ENCODE results near the gene NPHS1.

DNA sequence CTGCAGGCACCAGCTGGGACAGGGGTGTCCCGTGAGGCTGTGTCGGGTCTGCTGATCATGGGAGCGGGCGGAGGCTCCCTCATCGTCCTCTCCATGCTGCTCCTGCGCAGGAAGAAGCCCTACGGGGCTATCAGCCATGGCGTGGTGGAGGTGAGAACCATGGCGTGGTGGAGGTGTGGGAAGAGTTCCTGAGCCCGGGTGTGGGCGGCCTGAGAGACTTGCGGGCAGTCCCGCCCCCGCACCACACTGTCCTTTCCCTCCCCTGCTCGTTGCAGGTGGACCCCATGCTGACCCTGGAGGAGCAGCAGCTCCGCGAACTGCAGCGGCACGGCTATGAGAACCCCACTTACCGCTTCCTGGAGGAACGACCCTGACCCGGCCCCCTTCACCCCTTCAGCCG is 26.8 kb upstream of the NPHS1 start:
- TF ChIP-seq, protein P1, sequence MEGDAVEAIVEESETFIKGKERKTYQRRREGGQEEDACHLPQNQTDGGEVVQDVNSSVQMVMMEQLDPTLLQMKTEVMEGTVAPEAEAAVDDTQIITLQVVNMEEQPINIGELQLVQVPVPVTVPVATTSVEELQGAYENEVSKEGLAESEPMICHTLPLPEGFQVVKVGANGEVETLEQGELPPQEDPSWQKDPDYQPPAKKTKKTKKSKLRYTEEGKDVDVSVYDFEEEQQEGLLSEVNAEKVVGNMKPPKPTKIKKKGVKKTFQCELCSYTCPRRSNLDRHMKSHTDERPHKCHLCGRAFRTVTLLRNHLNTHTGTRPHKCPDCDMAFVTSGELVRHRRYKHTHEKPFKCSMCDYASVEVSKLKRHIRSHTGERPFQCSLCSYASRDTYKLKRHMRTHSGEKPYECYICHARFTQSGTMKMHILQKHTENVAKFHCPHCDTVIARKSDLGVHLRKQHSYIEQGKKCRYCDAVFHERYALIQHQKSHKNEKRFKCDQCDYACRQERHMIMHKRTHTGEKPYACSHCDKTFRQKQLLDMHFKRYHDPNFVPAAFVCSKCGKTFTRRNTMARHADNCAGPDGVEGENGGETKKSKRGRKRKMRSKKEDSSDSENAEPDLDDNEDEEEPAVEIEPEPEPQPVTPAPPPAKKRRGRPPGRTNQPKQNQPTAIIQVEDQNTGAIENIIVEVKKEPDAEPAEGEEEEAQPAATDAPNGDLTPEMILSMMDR (IDR thresholded peaks at IDR 0.05): no peak
- no peak for TF ChIP-seq POLR2A (IDR thresholded peaks at IDR 0.05)
